BLaER1 (cell line): Measurements from ENCODE around the gene STX11.
A peak's percentile ranks its signal among the peaks of the same experiment; 100 is the strongest.

Experiments
- H3K27ac ChIP-seq: shearing (Covaris generic); formaldehyde crosslinking; 2 replicates; pipeline ENCODE4 v1.8.1; 2022
- H3K27me3 ChIP-seq: shearing (Covaris generic); formaldehyde crosslinking; 2 replicates; pipeline ENCODE4 v1.8.1; 2022
- H3K36me3 ChIP-seq: shearing (Covaris generic); formaldehyde crosslinking; 2 replicates; pipeline ENCODE4 v1.8.1; 2022
- H3K4me1 ChIP-seq: shearing (Covaris generic); formaldehyde crosslinking; 2 replicates; pipeline ENCODE4 v1.8.1; 2022
- H3K4me2 ChIP-seq: shearing (Covaris generic); formaldehyde crosslinking; 2 replicates; pipeline ENCODE4 v1.8.1; 2022
- H3K4me3 ChIP-seq: shearing (Covaris generic); formaldehyde crosslinking; 2 replicates; pipeline ENCODE4 v1.8.1; 2022
- H3K9ac ChIP-seq: shearing (Covaris generic); formaldehyde crosslinking; 2 replicates; pipeline ENCODE4 v1.8.1; 2022
- H3K9me3 ChIP-seq: shearing (Covaris generic); formaldehyde crosslinking; 2 replicates; pipeline ENCODE4 v1.8.1; 2022
- H4K20me1 ChIP-seq: shearing (Covaris generic); formaldehyde crosslinking; 2 replicates; pipeline ENCODE4 v1.8.1; 2022
- Cebpa-rat ChIP-seq: shearing (Covaris generic); IDR thresholded peaks from 2 replicates; pipeline ENCODE4 v1.8.1; 2022

The STX11 gene

DNA sequence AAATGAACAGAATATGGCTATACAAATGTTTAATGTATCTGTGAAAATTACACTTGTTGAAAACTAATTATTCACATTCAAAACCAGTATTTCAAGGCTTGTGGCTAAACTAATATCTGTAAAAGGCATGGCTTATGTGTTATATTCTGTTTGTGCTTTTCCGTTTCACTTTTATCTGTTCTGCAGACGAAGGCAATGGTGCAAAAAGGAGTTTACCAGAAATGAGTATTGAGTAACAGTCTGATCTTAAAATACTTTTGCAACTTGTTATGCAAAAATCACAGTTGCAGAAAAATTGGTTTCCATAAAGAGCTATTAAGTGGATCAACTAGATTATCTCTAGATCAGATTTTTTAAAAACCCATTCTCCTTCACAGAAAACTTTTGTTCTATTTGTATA, 9.4 kb upstream of the STX11 start:
- H3K4me3 ChIP-seq = no peak overlapping the region
- H3K9me3 ChIP-seq = no peaks in the 10 kb centered on the region
- H3K36me3 ChIP-seq = no peaks in the 10 kb centered on the region
- H3K27ac ChIP-seq = no peak overlapping the region
- no peak for TF ChIP-seq Cebpa-rat
- no peaks in the 10 kb centered on the region for H3K4me1 ChIP-seq
- H3K27me3 ChIP-seq = no peaks in the 10 kb centered on the region
- no peak overlapping the region for H3K9ac ChIP-seq
- H3K4me2 ChIP-seq = 0 out of 2 replicates have a peak overlapping the region, but pooled peaks have one; percentile 21
- H4K20me1 ChIP-seq = no peaks in the 10 kb centered on the region

DNA sequence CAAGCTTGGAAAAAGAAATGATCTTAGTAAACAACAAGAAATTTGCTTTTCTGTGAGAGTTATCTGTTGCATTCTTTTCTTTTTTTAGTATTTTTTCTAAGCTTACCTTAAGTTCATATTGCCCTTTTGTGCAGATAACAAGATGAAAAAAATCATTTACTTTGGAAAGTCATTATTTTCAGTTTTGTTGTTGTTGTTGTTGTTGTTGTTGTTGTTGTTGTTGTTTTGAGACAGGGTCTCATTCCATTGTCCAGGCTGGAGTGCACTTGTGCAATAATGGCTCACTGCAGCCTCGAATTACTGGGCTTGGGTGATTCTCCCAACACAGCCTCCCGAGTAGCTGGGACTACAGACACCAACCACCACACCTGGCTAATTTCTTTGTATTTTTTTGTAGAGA, 8.8 kb upstream of the STX11 start:
- H3K4me3 ChIP-seq = no peak overlapping the region
- H3K27me3 ChIP-seq = no peaks in the 10 kb centered on the region
- no peaks in the 10 kb centered on the region for H3K36me3 ChIP-seq
- TF ChIP-seq Cebpa-rat = no peak
- H3K4me2 ChIP-seq = no peak overlapping the region
- no peaks in the 10 kb centered on the region for H3K9me3 ChIP-seq
- H3K9ac ChIP-seq = no peak overlapping the region
- no peaks in the 10 kb centered on the region for H4K20me1 ChIP-seq
- H3K27ac ChIP-seq = no peak overlapping the region
- H3K4me1 ChIP-seq = no peaks in the 10 kb centered on the region

DNA sequence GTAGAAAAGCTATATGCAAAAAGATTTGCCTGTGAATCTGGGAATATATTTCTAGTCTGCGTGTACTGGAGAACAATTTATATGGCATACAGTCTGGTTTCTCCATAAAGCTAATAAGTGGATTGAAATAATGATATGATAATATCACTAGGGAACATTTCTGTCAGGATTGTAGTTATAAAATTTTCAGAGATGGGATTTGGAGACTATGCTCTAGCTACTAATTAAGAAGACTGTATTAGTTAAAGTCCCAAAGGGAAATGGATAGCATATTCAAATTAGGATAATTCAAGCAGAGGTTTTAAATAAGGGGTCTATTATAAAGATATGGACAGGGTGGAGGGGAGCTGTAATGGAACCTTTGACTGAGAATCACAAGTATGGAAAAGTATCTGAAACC, 7.2 kb upstream of the STX11 start:
- Histone ChIP-seq H3K4me3 (no peak overlapping the region), H3K4me2 (no peak overlapping the region), H3K36me3 (no peaks in the 10 kb centered on the region), H4K20me1 (no peaks in the 10 kb centered on the region), H3K27ac (no peak overlapping the region), H3K9ac (no peak overlapping the region), H3K27me3 (no peaks in the 10 kb centered on the region), H3K9me3 (no peaks in the 10 kb centered on the region), H3K4me1 (no peaks in the 10 kb centered on the region)
- TF ChIP-seq Cebpa-rat = no peak

DNA sequence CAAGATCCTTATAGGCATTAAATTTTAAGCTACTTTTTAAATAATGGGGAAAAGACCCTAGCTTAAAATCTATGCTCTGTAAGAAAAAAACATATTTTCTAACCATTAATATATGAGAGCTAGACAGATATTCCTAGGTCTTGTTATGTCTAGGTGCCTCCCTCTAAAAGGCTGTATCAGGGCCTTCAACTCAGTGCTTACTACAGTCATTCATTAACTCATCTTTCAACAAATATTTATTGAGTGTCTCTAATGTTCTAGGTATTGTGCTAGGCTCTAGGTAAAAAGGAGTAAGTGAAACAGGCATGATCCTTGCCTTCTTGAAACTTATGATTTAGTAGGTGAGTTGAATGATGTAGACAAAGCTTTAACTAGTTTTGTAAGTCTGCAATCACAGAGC, 6.4 kb upstream of the STX11 start:
- no peaks in the 10 kb centered on the region for H3K4me1 ChIP-seq
- TF ChIP-seq Cebpa-rat = no peak
- H3K27ac ChIP-seq = no peak overlapping the region
- no peaks in the 10 kb centered on the region for H3K9me3 ChIP-seq
- H3K9ac ChIP-seq = no peak overlapping the region
- no peaks in the 10 kb centered on the region for H4K20me1 ChIP-seq
- H3K36me3 ChIP-seq = no peaks in the 10 kb centered on the region
- H3K27me3 ChIP-seq = no peaks in the 10 kb centered on the region
- H3K4me2 ChIP-seq = no peak overlapping the region
- no peak overlapping the region for H3K4me3 ChIP-seq

DNA sequence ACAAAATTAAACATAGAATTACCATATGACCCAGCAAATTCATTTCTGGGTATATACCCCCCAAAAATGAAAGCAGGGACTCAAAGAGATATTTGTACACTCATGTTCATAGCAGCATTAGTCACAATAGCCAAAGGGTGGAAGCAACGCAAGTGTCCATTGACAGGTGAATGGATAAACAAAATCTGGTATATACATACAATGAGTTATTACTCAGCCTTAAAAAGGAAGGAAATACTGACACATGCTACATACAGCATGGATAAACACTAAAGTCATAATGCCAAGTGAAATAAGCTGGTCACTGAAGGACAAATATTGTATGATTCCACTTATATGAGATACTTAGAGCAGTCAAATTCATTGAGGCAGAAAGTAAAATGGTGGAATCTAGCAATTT, 5.3 kb upstream of the STX11 start:
- Histone ChIP-seq H3K4me2 (no peak overlapping the region), H4K20me1 (no peaks in the 10 kb centered on the region), H3K9me3 (no peaks in the 10 kb centered on the region), H3K9ac (no peak overlapping the region), H3K4me1 (no peaks in the 10 kb centered on the region), H3K4me3 (no peak overlapping the region), H3K27me3 (peaks cover 7% of the 10 kb centered on the region), H3K36me3 (no peaks in the 10 kb centered on the region), H3K27ac (no peak overlapping the region)
- TF ChIP-seq Cebpa-rat = no peak

DNA sequence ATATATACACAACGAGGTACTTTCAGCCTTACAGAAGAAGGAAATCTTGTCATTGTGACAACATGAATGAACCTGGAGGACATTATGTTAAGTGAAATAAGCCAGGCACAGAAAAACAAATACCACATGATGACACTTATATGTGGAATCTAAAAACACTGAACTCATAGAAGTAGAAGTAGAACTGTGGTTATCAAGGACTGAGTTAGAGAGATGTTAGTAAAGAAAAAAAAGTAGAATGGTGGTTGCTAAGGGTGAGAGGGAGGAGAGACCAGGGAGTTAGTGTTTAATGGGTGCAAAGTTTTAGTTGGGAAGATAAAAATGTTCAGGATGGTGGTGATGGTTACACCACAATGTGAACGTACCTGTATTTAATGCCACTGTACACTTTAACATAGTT, 4.8 kb upstream of the STX11 start:
- Histone ChIP-seq H3K27ac (no peak overlapping the region), H3K27me3 (peaks cover 11% of the 10 kb centered on the region), H3K36me3 (no peaks in the 10 kb centered on the region), H3K4me3 (no peak overlapping the region), H3K4me1 (no peaks in the 10 kb centered on the region), H3K4me2 (no peak overlapping the region), H4K20me1 (no peaks in the 10 kb centered on the region), H3K9ac (no peak overlapping the region), H3K9me3 (no peaks in the 10 kb centered on the region)
- no peak for TF ChIP-seq Cebpa-rat

DNA sequence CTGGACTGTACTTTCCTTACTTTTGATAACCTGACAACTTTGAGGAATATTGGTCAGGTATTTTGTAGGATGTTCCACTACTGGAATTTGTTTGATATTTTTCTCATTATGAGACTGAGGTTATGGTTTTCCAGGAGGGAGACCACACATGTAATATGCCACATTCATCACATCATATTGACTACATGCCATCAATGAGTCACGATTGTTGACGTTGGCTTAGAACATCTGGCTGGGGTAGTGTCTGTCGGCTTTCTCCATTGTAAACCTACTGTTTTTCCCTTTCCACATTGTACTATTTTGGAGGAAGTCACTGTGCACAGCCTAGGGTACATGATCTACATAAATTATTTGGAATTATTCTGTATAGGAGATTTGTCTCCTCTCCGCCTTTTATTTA, 1.4 kb upstream of the STX11 start:
- Histone ChIP-seq H4K20me1 (no peaks in the 10 kb centered on the region), H3K27ac (no peak overlapping the region), H3K4me2 (no peak overlapping the region), H3K27me3 (peaks cover 14% of the 10 kb centered on the region), H3K9ac (no peak overlapping the region), H3K4me3 (no peak overlapping the region), H3K9me3 (no peaks in the 10 kb centered on the region), H3K36me3 (no peaks in the 10 kb centered on the region), H3K4me1 (peaks cover 10% of the 10 kb centered on the region)
- no peak for TF ChIP-seq Cebpa-rat

DNA sequence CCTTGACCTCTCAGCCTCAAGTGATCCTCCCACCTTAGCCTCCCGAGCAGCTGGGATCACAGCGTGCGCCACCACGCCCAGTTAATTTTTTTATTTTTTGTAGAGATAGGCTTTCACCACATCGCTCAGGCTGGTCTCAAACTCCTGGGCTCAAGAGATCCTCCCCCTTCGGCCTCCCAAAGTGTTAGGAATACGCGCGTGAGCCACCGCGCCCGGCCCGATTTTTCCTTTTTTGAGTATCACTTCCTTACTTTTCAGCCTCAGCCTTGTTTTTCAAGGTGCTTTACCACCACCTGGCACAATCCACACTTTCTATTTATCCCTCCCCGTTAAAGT, 791 bp upstream of the STX11 start:
- H3K9me3 ChIP-seq = no peaks in the 10 kb centered on the region
- no peak for TF ChIP-seq Cebpa-rat
- peaks cover 14% of the 10 kb centered on the region for H3K27me3 ChIP-seq
- no peak overlapping the region for H3K27ac ChIP-seq
- H3K4me3 ChIP-seq = peak overlapping the region; percentile 78; the same call in 1 of the 2 replicates
- peak overlapping the region; percentile 94 for H3K4me2 ChIP-seq
- H4K20me1 ChIP-seq = no peaks in the 10 kb centered on the region
- H3K9ac ChIP-seq = no peak overlapping the region
- H3K4me1 ChIP-seq = peaks cover 10% of the 10 kb centered on the region
- no peaks in the 10 kb centered on the region for H3K36me3 ChIP-seq

DNA sequence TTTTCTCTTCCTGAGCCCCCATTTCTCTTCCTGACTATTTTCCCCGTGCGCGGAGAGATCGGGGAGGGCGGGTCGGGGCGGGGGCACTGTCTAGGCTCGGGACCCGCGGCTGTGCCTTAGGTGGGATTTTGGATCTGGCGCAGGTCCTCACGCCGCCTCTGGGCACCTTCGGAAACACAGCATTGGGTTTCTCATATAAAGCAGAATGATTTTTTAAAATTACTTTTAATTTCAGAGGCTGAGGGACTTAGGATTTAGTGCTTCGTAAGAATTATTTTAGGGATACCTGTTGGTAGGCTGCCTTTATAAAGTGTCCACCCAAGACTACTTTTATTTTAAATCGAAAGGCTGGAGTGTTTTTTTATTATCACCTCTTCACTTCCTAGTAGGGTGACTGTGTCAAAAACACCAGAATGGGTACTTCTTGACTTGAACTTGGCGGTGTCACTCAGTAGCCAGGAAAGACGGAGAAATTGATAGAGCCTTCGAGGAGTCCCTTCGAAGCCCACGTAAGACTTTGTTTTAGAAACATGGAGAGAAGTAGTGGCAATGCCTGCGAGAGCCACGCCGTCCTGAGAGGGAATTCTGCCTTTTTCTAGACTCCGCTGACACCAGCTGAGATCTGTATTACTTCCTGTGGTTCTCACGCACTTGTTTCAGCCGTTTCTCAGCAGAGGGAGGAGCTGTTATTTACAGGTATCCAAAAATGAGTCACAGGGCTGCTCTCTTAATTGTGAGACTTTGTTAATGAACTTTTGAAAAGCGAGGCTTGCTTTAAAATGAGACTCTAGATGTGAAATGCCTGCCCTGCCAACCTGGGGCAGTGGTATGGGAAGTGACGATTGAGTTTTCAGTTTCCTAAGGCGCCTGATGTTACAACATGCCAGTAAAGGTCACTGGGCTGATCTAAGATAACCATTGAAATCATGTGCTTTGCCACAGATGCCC, 667 bp downstream of the STX11 start:
- H3K27ac ChIP-seq = no peak overlapping the region
- peaks cover 10% of the 10 kb centered on the region for H3K4me1 ChIP-seq
- H3K4me3 ChIP-seq = peak overlapping the region; percentile 78
- H3K9me3 ChIP-seq = no peaks in the 10 kb centered on the region
- H4K20me1 ChIP-seq = no peaks in the 10 kb centered on the region
- peak overlapping the region; percentile 63; the same call in 1 of the 2 replicates for H3K9ac ChIP-seq
- H3K27me3 ChIP-seq = peaks cover 14% of the 10 kb centered on the region
- no peaks in the 10 kb centered on the region for H3K36me3 ChIP-seq
- peak overlapping the region; percentile 94 for H3K4me2 ChIP-seq
- no peak for TF ChIP-seq Cebpa-rat

DNA sequence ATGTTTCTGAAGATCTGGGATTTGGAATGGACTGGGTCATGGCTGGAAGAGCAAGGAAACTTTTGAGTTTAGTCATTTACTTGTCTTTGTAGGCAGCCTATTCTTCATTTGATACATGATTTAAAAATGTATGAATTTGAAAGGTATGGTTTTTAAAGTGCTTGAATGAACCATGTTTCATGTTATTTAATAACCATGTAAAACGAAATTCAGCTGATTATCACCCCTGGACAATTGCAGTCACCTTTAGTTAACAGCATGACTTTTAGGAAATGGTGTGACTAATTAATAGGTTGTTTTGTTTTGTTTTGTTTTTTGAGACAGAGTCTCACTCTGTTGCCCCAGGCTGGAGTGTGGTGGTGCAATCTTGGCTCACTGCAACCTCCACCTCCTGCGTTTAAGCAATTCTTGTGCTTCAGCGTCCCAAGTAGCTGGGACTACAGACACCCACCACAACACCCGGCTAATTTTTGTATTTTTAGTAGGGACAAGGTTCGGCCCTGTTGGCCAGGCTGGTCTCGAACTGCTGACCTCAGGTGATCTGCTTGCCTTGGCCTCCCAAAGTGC, 2.1 kb downstream of the STX11 start:
- Histone ChIP-seq H3K9me3 (no peaks in the 10 kb centered on the region), H3K9ac (no peak overlapping the region), H4K20me1 (no peaks in the 10 kb centered on the region), H3K4me3 (no peak overlapping the region), H3K27ac (no peak overlapping the region), H3K27me3 (peaks cover 14% of the 10 kb centered on the region), H3K4me1 (peaks cover 10% of the 10 kb centered on the region), H3K36me3 (no peaks in the 10 kb centered on the region), H3K4me2 (no peak overlapping the region)
- no peak for TF ChIP-seq Cebpa-rat
